ENCODE data around the gene AGFG1. TPM values are rescaled to one million over a fixed set of nuclear protein-coding genes. Genes with fewer than 3 reads are reported as not detected.
"Not testable (repeated sequence)": the region's sequence is repeated elsewhere in the genome, so short reads cannot be mapped to it uniquely, and the experiment has no call there.

Gene AGFG1
- total RNA-seq, 1 donor from 2014 or later, result 161 TPM

DNA sequence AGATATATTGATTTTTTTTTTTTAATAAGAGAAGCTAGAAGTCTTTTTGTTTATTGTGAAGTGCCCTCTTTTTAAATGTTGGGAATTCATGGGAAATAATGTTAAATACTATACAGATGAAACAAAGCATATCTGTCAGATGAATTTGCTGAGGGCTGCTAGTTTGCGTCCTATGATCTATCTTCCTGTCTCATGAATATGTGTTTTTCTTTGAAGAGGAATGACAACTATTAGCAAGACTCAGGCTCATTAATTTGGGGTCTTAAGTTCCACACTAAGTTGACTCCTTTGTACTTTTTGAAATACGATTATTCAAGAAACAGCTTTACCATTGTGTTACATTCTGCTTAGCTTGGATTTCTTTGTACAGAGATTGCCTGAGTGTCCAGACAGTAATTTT, 57.9 kb downstream of the AGFG1 start:
- no peak for DNase-seq (ENCODE audit: low read depth)

DNA sequence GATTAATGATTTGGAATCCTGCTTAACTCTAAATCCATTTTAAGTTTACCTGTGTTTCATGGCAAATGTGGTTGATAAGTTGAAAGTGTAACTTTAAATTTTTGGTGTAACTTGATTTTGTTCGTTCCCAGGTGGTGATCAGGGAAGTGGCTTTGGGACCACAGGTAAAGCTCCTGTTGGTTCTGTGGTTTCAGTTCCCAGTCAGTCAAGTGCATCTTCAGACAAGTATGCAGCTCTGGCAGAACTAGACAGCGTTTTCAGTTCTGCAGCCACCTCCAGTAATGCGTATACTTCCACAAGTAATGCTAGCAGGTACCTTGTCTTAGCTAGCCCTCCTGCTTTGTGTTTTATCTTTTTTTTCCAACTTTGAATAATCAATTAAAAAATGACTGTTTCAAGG, 62.8 kb downstream of the AGFG1 start:
- DNase-seq (ENCODE audit: low read depth), result no peak

DNA sequence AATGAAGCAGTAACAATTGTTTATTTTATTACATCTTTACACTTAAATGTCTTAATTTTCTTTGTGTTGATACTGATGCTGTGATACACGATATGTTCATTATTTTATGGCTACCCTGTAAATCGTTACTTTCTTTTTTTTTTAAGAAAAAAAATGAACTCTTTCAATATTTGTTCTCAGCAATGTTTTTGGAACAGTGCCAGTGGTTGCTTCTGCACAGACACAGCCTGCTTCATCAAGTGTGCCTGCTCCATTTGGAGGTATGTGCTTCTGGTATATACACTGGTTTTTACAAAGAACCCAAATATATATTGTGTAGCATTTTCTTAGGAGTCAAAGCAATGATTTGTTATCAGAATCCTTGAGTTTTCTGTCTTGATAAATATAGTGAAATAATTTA, 64.5 kb downstream of the AGFG1 start:
- DNase-seq (ENCODE audit: low read depth), result peak; percentile 32

DNA sequence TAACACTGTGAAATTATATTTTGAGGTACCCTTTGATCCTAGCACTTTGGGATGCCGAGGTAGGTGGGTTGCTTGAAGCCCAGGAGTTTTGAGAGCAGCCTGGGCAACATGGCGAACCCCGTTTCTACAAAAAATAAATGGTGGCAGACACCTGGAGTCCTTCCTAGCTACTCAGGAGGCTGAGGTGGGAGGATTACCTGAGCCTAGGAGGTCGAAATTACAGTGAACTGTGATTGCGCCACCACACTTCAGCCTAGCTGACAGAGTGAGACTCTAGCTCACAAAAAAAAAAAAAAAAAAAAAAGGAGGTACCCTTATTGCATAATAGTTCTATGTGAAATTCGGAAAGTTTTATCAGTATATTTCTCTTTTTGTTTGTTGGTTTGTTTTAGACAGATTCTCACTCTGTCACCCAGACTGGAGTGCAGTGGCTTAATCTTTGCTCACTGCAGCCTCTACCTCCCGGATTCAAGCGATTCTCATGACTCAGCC, 67.6 kb downstream of the AGFG1 start:
- DNase-seq (ENCODE audit: low read depth), result no peak

DNA sequence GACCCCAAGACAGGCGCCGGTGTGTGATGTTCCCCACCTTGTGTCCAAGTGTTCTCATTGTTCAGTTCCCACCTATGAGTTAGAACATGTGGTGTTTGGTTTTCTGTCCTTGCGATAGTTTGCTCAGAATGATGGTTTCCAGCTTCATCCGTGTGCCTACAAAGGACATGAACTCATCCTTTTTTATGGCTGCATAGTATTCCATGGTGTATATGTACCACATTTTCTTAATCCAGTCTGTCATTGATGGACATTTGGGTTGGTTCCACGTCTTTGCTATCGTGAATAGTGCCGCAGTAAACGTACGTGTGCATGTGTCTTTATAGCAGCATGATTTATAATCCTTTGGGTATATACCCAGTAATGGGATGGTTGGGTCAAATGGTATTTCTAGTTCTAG, 68.4 kb downstream of the AGFG1 start:
- DNase-seq (ENCODE audit: low read depth), result not testable (repeated sequence)

DNA sequence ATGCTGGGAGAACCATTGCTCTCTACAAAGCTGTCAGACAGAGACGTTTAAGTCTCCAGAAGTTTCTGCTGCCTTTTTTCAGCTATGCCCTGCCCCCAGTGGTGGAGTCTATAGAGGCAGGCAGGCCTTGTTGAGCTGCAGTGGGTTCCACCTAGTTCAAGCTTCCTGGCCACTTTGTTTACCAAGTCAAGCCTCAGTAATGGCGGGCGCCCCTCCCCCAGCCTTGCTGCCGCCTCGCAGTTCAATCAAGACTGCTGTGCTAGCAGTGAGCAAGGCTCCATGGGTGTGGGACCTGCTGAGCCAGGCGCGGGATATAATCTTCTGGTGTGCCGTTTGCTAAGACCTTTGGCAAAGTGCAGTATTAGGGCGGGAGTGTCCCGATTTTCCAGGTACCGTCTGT, 74.0 kb downstream of the AGFG1 start:
- no peak for DNase-seq (ENCODE audit: low read depth)

DNA sequence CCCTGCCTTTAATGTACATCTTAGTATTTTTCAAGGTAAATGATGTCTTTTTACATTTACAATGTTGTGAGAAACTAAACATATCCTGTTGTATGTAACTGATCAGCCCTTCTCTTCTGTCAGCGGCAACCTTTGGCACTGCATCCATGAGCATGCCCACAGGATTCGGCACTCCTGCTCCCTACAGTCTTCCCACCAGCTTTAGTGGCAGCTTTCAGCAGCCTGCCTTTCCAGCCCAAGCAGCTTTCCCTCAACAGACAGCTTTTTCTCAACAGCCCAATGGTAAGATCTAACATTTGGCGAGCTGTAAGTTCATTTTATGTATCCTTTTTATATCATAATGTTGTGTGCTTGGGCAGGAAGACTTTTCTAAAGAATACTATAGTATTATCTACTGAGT, 79.9 kb downstream of the AGFG1 start:
- no peak for DNase-seq (ENCODE audit: low read depth)

DNA sequence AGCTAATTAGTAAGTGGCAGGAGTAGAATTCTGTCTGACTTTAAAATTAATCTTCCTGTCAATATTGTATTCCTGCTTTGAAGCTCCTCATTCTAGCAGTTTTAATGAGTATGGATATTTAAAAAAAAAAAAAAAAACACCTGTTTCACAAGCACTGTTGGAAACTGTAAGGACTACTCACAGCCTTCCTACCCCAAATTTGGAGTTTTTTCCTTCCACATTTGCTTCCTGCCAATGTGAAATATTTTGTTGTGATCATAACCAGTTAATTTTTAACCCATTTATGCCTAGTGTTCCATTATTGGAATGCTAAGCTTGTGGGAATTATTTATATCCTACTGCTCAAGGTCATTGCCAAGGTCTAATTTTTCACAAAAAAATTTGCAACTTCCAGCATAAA, 90.6 kb downstream of the AGFG1 start:
- DNase-seq (ENCODE audit: low read depth), result no peak

DNA sequence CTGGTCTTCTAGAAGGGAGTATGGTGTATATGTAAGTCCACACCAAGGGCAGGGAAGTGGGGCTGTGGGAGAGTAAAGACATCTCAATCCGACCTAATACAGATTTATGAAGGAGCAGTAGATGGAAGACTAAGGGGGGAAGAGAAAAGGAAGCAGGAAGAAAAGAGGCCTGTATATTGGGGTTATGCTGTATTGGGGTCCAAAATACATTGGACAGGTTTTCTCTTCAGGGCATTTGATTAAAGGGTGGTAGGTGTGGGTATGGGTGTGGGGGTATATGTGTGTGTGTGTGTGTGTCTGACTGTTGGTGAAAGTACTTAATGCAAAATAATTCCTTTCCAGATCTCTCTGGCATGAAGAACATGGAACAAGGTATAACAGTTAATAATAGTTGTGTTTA, 93.1 kb downstream of the AGFG1 start:
- DNase-seq (ENCODE audit: low read depth), result no peak

DNA sequence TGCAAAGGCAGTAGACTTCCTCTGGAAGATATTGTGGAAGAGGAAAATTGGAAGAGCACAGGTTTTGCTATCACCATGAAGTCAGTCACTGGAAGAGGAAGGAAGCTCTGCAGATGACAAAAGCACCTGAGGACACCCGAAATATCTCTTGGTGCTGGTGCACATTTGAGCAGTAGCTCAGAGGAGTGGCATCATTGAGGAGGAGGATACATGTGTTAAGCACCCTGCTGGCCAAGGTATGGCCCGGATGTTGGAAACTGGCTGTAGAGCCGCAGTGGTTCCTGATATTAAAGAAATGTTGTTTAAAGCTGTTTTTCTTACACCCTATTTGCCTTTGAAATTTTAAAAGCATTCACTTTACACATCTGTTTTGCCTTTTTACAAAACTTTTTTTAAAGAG, 94.1 kb downstream of the AGFG1 start:
- no peak for DNase-seq (ENCODE audit: low read depth)

DNA sequence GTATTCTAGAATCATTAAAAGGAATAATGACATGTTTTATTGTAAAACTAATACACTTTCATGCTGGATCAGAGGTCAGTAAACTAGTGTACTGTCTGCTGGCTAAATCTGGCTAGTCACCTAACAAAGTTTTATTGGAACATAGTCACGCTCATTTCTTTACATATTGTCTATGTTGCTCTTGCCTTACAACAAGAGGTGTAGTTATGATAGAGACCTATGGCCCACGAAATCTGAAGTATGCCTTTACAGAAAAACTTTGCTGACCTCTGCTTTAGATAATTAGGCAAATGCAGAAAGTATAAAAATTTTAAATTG, 96.9 kb downstream of the AGFG1 start:
- no peak for DNase-seq (ENCODE audit: low read depth)

DNA sequence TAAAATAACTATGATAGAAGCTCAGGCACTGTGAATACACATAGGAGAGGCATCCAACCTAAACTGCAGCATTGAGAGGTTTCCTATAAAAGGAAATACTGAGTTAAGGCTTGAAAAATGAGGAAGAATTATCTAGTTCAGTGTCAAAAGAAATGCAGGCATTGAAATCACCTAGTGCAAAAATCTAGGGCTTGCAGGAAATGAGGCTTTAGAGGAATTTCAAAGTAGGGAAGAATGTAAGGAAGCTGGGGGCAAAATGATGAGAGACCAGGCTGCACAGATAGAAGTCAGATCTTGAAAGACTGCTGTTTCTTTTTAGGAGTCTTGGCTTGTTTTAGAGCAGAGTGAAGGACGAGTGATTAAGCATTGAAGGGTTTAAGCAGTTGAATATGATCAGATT, 98.7 kb downstream of the AGFG1 start:
- no peak for DNase-seq (ENCODE audit: low read depth)

DNA sequence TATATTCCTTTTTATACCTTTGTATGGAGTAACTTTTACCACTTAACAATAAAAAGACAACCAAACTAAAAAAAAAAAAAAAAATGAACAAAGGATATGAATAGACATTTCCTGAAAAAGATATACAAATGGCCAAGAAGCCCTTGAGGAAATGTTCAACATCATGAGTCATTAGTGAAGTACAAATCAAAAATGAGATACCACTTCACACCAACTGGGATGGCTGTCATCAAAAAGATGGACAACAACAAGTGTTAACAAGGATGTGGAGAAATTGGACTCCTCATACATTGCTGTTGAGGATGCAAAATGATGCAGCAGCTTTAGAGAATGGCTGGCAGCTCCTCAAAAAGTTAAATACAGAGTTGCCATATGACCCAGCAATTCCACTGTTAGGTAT, 104.2 kb downstream of the AGFG1 start:
- DNase-seq (ENCODE audit: low read depth), result peak; percentile 92

DNA sequence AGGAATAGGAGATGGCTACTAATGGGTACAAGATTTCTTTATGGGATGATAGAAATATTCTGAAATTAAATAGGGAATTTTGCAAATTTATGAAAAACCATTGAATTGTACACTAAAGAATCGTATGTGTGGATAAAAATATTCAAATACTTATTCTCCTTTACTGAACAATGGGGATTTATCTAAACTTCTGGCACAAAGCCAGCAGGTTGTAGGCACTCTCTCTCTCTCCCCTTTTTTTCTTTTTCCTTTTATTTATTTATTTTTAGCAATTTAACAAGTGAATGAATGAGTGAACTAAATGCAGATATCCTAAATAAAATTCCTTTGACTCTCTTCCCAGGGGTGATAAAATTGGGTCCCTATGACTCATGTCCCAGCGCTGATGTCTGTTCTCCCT, 104.9 kb downstream of the AGFG1 start:
- DNase-seq (ENCODE audit: low read depth), result peak; percentile 9

DNA sequence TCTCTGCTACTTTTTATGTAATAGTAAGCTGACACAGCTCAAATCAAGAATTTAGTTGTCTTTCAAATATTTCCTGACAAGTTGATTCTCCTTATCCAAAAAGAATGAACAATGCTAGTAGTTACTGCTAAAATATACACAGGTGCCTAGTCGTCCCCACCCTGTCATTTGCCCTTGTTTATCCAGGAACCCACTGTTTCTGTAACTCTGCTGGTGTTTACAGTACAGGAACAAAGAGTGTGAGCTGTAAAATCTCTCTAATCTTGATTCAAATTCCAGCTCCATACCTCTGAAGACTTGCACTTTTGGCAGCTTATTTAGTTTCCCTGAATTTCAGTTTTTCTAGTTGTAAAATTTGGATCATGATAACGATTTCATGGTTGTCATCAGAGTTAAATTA, 105.6 kb downstream of the AGFG1 start:
- no peak for DNase-seq (ENCODE audit: low read depth)

DNA sequence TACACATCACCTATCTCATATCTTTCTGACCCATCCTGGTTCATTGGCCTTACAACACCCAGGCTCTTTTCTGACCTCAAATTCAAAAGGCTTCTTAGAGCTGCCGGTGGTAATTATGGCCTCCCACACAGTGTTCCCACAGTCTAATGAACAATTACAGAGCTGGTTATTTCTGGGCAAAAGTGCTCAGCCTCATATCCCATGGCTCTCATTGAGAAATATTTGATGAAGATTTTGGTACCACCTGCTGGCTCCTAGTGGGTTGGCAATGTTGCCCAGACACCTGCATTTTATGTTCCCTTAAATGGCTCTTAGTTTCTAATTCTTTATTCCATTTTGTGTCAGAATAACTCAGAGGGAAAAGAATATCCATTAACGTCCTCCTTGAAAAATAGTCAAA, 106.7 kb downstream of the AGFG1 start:
- peak; percentile 20 for DNase-seq (ENCODE audit: low read depth)

DNA sequence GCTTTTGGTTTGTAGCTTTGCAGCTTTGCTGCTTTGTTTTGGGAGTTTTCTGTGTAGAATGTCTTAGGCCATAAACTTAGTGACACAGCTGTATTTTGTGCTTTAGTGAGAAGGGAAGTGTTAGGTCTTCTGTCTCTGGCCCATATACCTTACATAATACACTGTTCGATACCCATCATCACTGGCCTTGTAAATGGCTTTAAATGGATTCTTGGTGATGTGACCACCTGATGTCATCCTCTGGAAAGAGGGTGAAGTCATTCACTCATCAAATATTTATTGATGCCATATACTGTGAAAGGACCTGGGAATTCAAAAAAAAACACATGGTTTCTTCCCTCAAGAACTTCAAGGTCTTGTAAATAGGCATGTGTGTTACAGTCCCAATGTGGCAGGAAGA, 107.8 kb downstream of the AGFG1 start:
- DNase-seq (ENCODE audit: low read depth), result no peak

DNA sequence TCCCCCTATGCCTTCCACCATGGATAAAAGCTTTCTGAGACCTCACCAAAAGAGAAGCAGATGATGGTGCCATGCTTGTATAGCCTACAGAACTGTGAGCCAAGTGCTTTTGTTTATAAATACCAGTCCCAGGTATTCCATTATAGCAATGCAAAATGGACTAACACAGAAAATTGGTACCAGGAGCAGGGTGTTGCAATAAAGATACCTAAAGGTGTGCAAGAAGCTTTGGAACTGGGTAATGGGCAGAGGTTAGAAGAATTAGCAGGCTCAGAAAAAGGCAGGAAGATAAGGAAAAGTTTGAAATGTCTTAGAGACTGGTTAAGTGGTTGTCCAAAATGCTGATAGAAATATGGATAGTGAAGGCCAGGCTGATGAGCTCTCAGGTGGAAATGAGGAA, 110.4 kb downstream of the AGFG1 start:
- no peak for DNase-seq (ENCODE audit: low read depth)

DNA sequence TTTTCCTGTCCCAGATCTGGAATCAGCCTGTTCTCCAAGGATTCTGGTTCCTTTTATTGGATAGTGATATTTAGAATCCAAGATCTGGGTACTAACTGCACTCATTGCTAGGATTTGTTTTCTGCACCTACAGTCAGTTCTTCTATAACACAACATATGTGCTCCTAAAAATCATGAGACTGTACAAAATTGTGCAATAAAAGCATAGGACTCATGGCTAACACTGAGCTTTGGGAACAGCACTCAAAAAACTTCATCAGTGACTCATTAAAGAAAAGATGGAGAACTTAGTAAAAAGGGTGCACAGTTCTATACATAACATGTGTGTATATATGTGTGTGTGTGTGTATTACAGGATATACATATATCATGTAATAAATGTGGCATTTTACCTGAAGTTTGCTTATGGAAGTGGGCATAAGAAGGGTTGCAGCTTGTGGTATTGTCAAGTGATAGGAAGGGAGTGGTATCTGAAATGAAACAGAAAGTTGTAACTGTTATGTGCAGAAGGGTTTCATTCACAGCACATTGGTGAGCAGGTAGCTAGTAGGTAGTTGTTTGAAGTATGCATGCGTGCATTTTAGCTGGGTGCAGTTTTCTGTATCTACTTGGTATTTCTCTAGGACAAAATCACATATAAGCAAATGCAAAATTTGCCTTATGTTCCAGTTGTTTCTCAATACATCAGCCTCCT, 120.9 kb downstream of the AGFG1 start:
- no peak for DNase-seq (ENCODE audit: low read depth)

DNA sequence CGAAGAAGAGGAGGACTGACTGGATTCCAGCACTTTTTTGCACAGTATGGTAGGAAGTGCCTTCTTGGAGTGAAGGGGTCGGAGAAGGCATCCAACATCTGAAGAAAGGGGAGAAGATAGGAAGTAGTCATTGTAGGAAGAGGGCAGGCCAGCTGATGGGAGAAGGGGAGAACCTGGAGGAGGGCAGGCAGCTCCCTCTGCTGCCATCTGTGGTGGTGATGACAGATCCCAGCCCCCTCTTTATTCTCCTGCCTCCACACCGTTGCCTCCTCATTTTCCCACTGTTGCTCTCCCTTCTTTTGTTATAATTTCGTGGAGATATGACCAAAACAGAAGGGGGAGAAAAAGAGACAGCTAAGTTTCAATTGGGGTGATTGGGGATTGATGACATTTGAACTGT, 123.8 kb downstream of the AGFG1 start:
- DNase-seq (ENCODE audit: low read depth), result no peak

DNA sequence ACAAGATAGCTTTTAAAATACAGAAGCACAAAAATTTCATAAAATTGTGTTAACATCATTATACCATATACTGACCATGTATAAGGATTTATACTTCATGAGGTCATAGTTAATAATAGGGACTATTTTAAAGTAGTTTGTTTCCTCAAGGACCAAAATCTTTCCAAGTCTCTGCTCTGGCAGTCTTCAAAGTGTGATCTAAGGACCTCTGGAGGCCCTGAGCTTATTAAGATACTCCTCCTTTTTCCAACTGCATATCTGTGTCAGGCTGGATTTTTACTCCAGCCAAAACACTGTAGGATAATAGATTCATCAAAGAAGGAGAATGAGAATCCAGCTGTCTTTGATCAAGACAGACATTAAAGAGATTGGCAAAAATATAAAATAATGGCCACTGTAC, 125.1 kb downstream of the AGFG1 start:
- no peak for DNase-seq (ENCODE audit: low read depth)

DNA sequence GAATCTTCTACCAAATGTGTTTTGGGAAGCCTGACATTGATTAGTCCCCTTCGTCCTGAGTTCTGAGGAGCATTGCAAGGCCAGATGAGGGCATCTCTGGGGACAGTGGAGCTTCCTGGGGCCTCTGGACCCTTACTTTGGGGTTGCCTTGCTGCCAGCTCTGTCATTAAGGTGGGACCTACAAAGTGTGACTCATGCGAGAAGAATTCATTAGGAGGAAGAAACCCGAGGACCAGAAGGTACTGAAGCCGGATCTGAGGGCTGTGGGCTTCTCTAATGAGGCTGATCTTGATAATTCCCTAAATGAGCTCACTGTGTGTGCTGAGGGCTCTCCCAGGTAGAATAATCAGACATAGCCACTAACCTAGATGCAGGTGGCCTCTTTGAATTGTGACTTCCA, 126.0 kb downstream of the AGFG1 start:
- no peak for DNase-seq (ENCODE audit: low read depth)

DNA sequence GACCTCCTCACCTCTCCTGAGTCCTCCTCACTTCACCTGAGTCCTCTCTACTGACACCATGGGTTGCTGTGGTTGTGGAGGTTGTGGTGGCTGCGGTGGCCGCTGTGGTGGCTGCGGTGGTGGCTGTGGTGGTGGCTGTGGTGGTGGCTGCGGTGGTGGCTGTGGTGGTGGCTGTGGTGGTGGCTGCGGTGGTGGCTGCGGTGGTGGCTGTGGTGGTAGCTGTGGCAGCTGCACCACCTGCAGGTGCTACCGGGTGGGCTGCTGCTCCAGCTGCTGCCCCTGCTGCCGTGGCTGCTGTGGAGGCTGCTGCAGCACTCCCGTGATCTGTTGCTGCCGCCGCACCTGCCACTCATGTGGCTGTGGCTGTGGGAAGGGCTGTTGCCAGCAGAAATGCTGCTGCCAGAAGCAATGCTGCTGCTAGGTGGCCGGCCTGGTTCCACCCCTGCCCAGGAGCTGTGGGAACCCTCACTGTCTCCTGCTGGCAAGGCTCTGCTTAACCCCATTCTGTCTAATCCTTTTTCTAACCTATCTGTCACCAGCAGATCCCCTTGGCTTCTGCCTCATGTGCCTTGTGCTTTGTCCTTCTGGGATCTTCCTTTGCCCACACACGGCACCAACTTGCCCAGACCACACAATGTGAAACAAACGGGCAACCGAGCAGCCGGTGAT, 127.0 kb downstream of the AGFG1 start, which contains the start of gene SCYGR2:
SCYGR2 (plus strand) TSS at position 59 of the 669 bp plus-strand sequence; CDS start at position 59, 0 bp downstream.
- peak; percentile 32 for DNase-seq (ENCODE audit: low read depth)
